ENCODE data around the gene APRT.
"Not testable (repeated sequence)": the region's sequence is repeated elsewhere in the genome, so short reads cannot be mapped to it uniquely, and the experiment has no call there.

APRT gene

GRCh38 chr16:88772871-88773811 is 38.6 kb downstream of the APRT start:
- peak; percentile 94 for DNase-seq (ENCODE audit: low spot score)

GRCh38 chr16:88771781-88772180 is 39.9 kb downstream of the APRT start:
- DNase-seq (ENCODE audit: low spot score), result not testable (repeated sequence)

GRCh38 chr16:88771294-88771772 is 40.4 kb downstream of the APRT start:
- no peak for DNase-seq (ENCODE audit: low spot score)

- no peak for DNase-seq (ENCODE audit: low spot score)
Measured at GRCh38 chr16:88770461-88771293, 41.1 kb downstream of the APRT start.

GRCh38 chr16:88769617-88770460 is 41.9 kb downstream of the APRT start:
- DNase-seq (ENCODE audit: low spot score), result peak; percentile 46

GRCh38 chr16:88768071-88768783 is 43.5 kb downstream of the APRT start:
- DNase-seq (ENCODE audit: low spot score), result peak; percentile 68

GRCh38 chr16:88767546-88768070 is 44.1 kb downstream of the APRT start:
- no peak for DNase-seq (ENCODE audit: low spot score)

GRCh38 chr16:88766975-88767374 is 44.8 kb downstream of the APRT start:
- DNase-seq (ENCODE audit: low spot score), result no peak

GRCh38 chr16:88764913-88765349 is 46.8 kb downstream of the APRT start:
- no peak for DNase-seq (ENCODE audit: low spot score)

GRCh38 chr16:88764080-88764479 is 47.6 kb downstream of the APRT start:
- DNase-seq (ENCODE audit: low spot score), result no peak

GRCh38 chr16:88763502-88764053 is 48.1 kb downstream of the APRT start:
- no peak for DNase-seq (ENCODE audit: low spot score)

- DNase-seq (ENCODE audit: low spot score), result no peak
Measured at GRCh38 chr16:88762941-88763340, 48.8 kb downstream of the APRT start.

- DNase-seq (ENCODE audit: low spot score), result no peak
Measured at GRCh38 chr16:88762258-88762870, 49.4 kb downstream of the APRT start.

- DNase-seq (ENCODE audit: low spot score), result no peak
Measured at GRCh38 chr16:88761830-88762229, 49.9 kb downstream of the APRT start.

- no peak for DNase-seq (ENCODE audit: low spot score)
Measured at GRCh38 chr16:88761143-88761534, 50.6 kb downstream of the APRT start.

GRCh38 chr16:88760424-88761142 is 51.1 kb downstream of the APRT start:
- DNase-seq (ENCODE audit: low spot score), result no peak

- DNase-seq (ENCODE audit: low spot score), result no peak
Measured at GRCh38 chr16:88759976-88760350, 51.8 kb downstream of the APRT start.

Data from AG20443 (cell line).